HG02885 (cell line): Measurements from ENCODE around the gene ERBB4.

Experiments
- ATAC-seq: cut with Tn5 transposase; IDR thresholded peaks from one replicate; pipeline ENCODE4 v1.9.1; 2021; ENCODE audit warnings: mild to moderate bottlenecking; ENCODE audit not compliant: unreplicated experiment, poor library complexity

Gene ERBB4

GRCh38 chr2:211407076-211407475, 1131.5 kb downstream of the ERBB4 start:
- no peak for ATAC-seq

GRCh38 chr2:211405036-211405435, 1133.6 kb downstream of the ERBB4 start:
- ATAC-seq: no peak

GRCh38 chr2:211404098-211404497, 1134.5 kb downstream of the ERBB4 start:
- no peak for ATAC-seq

GRCh38 chr2:211401328-211401727, 1137.3 kb downstream of the ERBB4 start:
- no peak for ATAC-seq

GRCh38 chr2:211397764-211398163, 1140.8 kb downstream of the ERBB4 start:
- no peak for ATAC-seq

GRCh38 chr2:211396815-211397214, 1141.8 kb downstream of the ERBB4 start:
- no peak for ATAC-seq

GRCh38 chr2:211391189-211391567, 1147.4 kb downstream of the ERBB4 start:
- ATAC-seq: no peak

GRCh38 chr2:211390536-211391188, 1147.9 kb downstream of the ERBB4 start:
- ATAC-seq: no peak

- ATAC-seq: no peak
These were observed 1150.9 kb downstream of the ERBB4 start for GRCh38 chr2:211387734-211388133.

- ATAC-seq: no peak
These were observed 1158.6 kb downstream of the ERBB4 start for GRCh38 chr2:211380041-211380440.

GRCh38 chr2:211376410-211376809, 1162.2 kb downstream of the ERBB4 start:
- ATAC-seq: peak; percentile 46

- ATAC-seq: no peak
These were observed 1165.4 kb downstream of the ERBB4 start for GRCh38 chr2:211373203-211373602.

GRCh38 chr2:211371465-211371864, 1167.1 kb downstream of the ERBB4 start:
- no peak for ATAC-seq

GRCh38 chr2:211368467-211368866, 1170.1 kb downstream of the ERBB4 start:
- ATAC-seq: no peak

GRCh38 chr2:211367711-211368110, 1170.9 kb downstream of the ERBB4 start:
- ATAC-seq: peak; percentile 94

GRCh38 chr2:211367293-211367692, 1171.3 kb downstream of the ERBB4 start:
- ATAC-seq: no peak

- no peak for ATAC-seq
These were observed 1173.7 kb downstream of the ERBB4 start for GRCh38 chr2:211364911-211365310.

GRCh38 chr2:211361383-211361782, 1177.2 kb downstream of the ERBB4 start:
- no peak for ATAC-seq

- ATAC-seq: no peak
These were observed 1179.3 kb downstream of the ERBB4 start for GRCh38 chr2:211359347-211359746.

- ATAC-seq: no peak
These were observed 1180.1 kb downstream of the ERBB4 start for GRCh38 chr2:211358504-211358903.

GRCh38 chr2:211354481-211354880, 1184.1 kb downstream of the ERBB4 start:
- no peak for ATAC-seq

- ATAC-seq: no peak
These were observed 1186.6 kb downstream of the ERBB4 start for GRCh38 chr2:211351987-211352386.

GRCh38 chr2:211349031-211349430, 1189.6 kb downstream of the ERBB4 start:
- no peak for ATAC-seq
